SKM-1 (cell line): ENCODE measurements around the gene HSPA1A.

Source experiments
- DNase-seq: peaks from one replicate; lab custom pipeline; 2025; ENCODE audit not compliant: unreplicated experiment; lab: John Stamatoyannopoulos, UW

The HSPA1A gene

GRCh38 chr6:31815025-31815838 lies at the start of gene HSPA1A, which contains the start of gene HSPA1L:
Gene HSPA1A (plus strand): TSS chr6:31815543. CDS start chr6:31815757, 214 bp downstream.
Gene HSPA1L (minus strand): TSS chr6:31815283. CDS start chr6:31811972, 3,311 bp downstream.
- DNase-seq = peak; percentile 90

- DNase-seq = no peak
Measured at GRCh38 chr6:31765559-31765909, 49.8 kb upstream of the HSPA1A start.

DNA sequence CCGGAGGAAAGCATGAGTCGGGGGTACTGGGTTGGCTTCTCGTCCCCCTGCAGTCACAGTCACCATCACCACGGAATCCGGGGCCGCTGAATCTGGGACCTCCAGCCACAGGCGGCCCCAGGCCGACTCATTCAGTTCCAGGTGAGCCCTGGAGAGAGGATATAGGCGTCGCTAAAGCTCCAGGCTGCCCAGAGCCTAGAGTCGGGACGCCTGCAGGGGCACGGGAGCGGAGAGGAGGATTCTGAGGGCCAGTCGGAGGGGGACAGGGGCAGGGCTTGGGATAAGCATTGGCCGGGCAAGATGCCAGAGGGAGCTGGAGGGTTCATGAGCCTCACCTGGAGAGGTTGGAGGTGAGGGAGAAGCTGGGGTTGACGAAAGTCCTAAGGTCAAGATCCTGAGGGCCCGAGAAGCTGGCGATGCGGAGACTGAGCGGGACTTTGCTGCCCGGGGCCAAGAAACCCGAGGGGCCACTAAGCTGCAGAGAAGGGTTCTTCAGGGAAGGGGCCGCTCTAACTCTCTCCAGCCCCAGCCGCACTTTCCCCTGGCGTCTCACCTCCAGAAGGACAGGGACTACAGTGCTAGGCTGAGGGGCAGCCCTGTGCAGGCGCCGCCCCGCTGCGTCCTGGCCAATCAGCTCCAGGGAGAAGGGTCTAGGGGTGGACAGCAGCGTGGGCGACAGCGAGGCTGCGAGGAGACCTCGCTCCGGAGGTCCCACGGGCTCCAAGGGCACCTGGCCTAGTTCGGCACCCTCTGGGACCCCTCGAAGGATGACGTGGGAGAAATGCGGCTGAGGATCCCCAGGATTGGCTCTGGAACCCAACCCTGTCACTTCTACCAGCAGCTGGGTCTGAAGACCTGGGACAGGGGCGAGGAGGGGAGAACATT lies 49.2 kb upstream of the HSPA1A start:
- no peak for DNase-seq

DNA sequence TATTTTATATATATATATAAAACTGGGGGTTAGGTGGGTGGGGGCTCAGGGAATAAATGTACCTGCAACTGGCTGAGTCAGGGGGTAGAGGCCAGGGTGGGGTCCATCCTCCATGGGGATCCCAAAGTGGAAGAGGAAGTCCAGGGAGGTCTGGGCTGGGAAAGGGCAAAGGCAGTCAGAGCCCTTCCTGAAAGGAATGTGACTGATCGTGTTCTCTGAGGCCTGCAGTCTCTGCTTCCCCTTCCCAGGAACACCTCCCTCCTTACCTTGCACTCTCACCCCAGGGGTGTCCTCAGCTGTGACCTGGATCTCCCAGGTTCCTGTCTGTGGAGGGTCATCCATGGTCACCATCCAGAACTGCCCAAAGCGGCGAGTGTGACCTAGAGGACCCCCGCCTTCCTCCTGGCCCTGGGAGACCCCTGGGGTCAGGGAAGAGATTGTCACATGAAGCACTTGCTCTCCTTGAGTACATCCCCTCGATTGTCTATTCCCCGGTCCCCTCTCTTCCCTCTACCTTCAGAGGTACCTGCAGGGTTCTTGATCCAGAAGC lies 48.2 kb upstream of the HSPA1A start:
- DNase-seq = no peak

DNA sequence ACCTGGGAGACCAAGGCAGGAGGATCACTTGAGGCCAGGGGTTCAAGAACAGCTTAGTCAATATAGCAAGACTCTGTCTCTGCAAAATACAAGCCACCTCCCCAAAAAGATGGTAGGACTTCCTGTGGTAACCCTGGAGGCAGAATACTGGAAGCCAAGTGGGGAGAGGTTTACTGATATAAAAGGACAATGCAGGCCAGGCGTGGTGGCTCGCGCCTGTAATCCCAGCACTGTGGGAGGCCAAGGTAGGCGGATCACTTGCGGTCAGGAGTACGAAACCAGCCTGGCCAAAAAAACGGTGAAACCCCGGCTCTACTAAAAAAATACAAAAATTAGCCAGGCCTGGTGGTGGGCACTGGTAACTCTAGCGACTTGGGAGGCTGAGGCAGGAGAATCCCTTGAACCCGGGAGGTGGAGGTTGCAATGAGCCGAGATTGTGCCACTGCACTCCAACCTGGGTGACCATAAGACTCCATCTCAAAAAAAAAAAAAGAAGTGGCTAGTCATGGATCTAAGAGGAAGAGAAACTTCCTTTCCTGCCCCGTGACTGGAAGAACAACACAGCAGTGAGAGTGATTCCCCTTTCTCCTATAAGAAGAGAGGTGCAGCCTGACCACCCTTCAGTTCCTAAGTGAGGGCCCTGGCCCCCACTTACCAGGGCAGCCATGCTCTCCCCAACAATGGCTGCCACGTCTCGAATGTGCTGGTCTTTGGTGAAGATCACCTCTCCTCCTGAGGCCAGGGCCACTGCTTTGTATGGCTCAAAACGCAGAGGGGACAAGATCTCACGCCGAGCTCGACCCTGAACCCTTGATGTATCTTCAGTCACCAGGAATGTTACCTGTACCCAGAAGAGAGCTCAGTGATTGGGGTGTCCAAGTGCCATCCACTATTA lies 46.7 kb upstream of the HSPA1A start:
- no peak for DNase-seq

DNA sequence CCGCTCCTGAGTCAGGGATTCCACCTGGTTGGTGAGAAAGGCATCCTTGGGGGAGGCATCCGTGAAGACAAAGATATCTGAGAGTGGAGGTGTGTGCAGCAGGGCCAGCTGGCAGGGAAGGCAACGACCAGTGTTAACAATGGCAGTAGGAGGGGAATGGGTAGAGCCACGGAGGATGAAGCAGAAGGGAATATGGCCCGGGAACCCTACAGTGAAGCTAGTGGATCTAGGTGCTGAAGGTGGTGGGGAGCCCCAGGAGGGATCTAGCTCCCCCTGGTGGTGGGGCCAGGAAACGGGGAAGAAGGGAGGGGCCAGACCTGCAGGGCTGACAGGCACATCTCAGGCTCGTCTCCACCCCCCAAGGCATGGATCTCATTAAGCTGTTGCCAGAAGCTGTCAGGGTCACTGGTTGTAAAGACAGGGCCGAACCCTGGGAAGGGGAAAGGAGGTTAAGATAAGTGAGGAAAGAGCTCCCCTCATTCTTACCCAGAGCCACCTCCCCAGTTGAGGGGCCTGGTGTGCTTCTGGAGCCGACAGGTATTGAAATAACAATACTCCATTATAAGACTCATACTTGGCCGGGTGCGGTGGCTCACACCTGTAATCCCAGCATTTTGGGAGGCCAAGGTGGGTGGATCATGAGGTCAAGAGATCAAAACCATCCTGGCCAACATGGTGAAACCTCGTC lies 45.5 kb upstream of the HSPA1A start:
- peak; percentile 68 for DNase-seq

DNA sequence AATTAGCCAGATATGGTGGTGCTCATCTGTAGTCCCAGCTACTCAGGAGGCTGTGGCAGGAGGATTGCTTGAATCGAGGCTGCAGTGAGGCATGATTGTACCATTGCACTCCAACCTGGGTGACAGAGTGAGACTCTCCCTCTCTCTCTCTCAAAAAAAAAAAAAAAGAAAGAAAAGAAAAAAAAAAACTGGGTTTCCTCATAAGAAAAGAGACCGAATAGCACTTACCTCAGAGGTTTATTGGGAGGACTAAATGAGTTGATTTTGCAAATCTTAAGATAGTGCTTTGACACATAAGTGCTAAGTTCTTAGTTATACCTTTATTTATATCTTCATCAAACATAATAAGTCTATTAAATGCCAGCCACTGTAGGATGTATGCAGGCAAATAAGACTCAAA lies 44.5 kb upstream of the HSPA1A start:
- no peak for DNase-seq

- no peak for DNase-seq
Measured at GRCh38 chr6:31771992-31772358, 43.4 kb upstream of the HSPA1A start.

DNA sequence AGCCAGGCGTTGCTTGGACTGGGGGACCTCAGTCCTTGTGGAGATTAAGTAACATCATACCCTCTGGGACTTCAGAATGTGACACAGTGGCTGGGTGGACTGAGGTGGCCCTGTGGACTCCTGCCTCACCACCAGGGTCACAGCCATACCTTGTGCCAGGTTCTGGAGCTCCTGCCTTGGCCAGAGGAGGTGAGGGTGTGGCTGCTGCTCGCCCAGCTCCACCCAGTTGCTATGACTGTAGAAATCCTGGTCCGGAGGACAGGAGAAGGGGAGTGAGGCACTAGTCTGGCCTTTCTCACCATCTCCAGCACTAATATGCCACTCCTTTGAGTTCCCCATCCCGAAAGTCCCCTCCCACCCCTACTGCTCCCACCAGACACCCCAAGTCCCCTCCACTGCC lies 40.2 kb upstream of the HSPA1A start:
- DNase-seq = no peak

DNA sequence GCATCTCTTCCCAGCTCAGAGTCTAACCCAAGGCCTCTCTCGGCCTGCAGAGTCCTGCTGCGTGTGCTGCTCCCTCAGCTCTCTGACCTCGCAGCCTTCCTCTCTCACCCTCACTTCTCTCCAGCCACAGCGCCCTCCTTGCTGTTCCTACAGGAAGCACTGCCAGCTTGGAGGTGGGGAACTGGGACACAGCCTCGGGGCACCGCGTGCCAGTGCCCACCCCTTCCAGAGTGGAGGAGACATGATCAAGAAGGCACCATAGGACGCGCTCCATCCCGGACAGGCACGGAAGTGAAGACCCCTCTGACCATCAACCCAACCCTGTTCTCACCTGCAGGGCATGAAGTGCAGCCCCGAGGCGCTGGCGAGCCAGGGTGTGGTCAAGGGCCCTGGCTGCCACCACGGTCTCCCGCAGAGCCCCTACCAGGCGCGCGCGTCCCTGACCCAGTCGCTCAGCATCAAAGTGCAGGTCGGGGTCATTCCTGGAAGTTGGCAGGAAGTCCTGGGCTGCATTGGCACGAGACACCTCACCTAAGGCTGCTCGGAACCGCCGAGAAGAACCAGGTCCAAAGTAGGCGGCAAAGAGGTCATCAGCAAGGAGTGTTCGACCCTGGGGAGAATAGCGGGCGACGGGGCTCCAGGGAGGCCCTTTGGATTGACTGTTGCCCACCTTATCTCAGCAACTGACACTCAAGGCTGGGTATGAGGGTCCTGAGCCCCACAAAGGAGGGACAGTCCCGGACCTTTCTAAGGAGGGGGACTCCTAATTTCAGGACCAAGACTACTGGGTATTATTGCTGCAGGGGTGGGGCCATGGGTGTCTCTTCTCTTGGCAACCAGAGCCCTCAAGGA lies 39.5 kb upstream of the HSPA1A start:
- DNase-seq = no peak

GRCh38 chr6:31776485-31776988 lies 38.8 kb upstream of the HSPA1A start:
- no peak for DNase-seq

DNA sequence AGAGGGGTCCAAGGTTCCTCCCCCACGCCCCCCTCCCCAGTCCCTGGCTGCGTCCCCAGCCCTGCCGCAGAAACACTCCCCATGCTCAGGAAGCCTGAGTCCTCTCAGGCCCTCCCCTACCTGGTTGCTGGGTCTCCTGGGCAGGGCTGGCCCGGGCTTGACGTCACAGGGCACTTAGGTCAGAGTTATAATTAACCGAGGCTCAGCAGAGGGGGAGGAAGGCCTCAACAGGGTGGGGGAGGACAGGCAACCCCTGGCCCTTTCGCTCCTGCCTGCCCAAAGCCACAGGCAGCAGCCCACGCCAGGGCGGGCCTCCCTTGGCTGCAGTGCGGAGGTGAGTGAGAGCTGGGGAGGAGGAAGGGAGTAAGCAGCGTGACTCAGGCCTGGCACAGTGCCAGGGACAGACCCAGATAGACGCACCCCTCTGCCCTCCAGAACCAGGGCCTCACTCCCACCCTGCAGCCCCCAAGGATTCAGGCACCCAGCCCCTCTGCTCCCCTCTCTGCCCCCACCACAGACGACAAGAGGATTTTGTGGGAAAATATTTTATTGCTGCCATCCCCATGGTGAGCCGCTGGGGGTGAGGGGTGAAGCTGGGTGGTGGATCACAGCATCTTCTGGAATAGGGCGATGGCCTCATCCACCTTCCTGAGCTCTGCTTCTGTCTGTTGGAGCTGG lies 38.2 kb upstream of the HSPA1A start, which contains the start of gene VWA7:
Gene VWA7, minus strand, starts transcription at position 340 of the 678 bp plus-strand sequence. CDS start 549 bp downstream, outside the sequence.
- peak; percentile 66 for DNase-seq

- no peak for DNase-seq
Measured at GRCh38 chr6:31777667-31778050, 37.7 kb upstream of the HSPA1A start.

DNA sequence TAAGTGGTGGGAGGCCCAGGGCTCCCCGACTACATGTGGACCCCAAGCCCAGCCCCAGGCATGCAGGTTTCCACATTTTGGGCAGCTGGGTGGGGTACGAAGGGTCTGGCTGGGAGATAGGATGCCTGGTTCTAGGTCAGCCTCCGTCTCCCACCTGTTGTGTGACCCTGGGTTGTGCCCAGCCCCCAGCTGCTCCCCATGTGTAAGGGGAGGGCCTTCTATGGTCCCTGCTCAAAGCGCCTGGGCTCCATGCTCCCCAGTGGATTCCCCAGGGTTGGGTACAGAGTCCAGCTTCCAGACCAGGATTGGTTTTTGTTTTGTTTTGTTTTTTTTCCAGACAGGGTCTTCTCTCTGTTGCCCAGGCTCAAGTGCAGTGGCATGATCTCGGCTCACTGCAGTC lies 37.1 kb upstream of the HSPA1A start:
- DNase-seq = no peak

- no peak for DNase-seq
Measured at GRCh38 chr6:31778999-31779885, 36.1 kb upstream of the HSPA1A start.

DNA sequence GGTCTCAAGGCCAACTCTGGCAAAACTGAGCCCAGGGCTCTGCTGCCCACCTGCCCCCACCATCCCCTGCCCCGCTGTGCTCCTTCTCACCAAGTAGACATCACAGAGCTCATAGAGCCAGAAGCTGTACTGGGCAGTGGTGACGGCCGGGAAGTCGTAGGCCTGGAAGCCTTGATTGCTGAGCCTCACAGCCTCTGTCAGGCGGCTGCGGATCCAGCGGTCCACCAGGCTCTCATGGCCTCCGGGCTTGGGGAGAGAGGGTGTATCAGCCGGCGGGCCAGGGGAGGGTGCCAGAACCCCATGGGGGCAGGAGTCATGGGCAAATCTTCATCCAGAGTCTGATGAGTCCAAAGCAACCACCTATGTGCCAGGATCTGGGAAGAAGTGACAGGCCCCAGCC lies 35.4 kb upstream of the HSPA1A start:
- DNase-seq = no peak

- no peak for DNase-seq
Measured at GRCh38 chr6:31780507-31781243, 34.7 kb upstream of the HSPA1A start.
